Myocyte (in vitro differentiated cells): Measurements from ENCODE around the gene PAGE2. TPM values are rescaled to one million over a fixed set of nuclear protein-coding genes. Genes with fewer than 3 reads are reported as not detected.
"Not testable (repeated sequence)": the region's sequence is repeated elsewhere in the genome, so short reads cannot be mapped to it uniquely, and the experiment has no call there.

Experiments used
- DNase-seq: peaks from one replicate; pipeline ENCODE4 v3.0.0-alpha.2; 2012; ENCODE audit warnings: low read depth
- polyA plus RNA-seq: library from polyadenylated mRNA; unstranded; fragments of >200 nt; gene quantifications from one replicate; pipeline ENCODE4 v1.2.1, GENCODE V29; 2012; ENCODE audit warnings: missing spikeins
- total RNA-seq: library from RNA; depleted of rRNA; stranded (reverse); fragments of >200 nt; gene quantifications from 2 replicates; pipeline ENCODE4 v1.2.3, GENCODE V29; 2014

PAGE2 gene
- total RNA-seq, result not detected in 2 replicates
- polyA plus RNA-seq, result not detected

- no peak for DNase-seq
These were observed at the start of gene PAGE2 for GRCh38 chrX:55088795-55089489. TSS of gene PAGE2 (plus strand) at chrX:55089018. CDS start at chrX:55090021, 1,003 bp downstream.

GRCh38 chrX:55039471-55039870, 49.3 kb upstream of the PAGE2 start:
- no peak for DNase-seq

- DNase-seq, result no peak
These were observed 47.3 kb upstream of the PAGE2 start for GRCh38 chrX:55041514-55041913.

GRCh38 chrX:55050599-55050998, 38.2 kb upstream of the PAGE2 start:
- not testable (repeated sequence) for DNase-seq

- DNase-seq, result peak; percentile 1
These were observed 31.8 kb upstream of the PAGE2 start for GRCh38 chrX:55056820-55057674.

- DNase-seq, result peak; percentile 39
These were observed 31.1 kb upstream of the PAGE2 start for GRCh38 chrX:55057675-55058249.

- not testable (repeated sequence) for DNase-seq
These were observed 21.6 kb upstream of the PAGE2 start for GRCh38 chrX:55067180-55067579.

- no peak for DNase-seq
These were observed 16.5 kb upstream of the PAGE2 start for GRCh38 chrX:55072286-55072685.

- DNase-seq, result no peak
These were observed 13.9 kb upstream of the PAGE2 start, which contains the start of gene PAGE2B for GRCh38 chrX:55074851-55075467. TSS of gene PAGE2B (plus strand) at chrX:55075030. CDS start at chrX:55076042, 1,012 bp downstream.

- no peak for DNase-seq
These were observed 9.9 kb downstream of the PAGE2 start for GRCh38 chrX:55098691-55099090.

GRCh38 chrX:55099162-55099561, 10.3 kb downstream of the PAGE2 start:
- DNase-seq, result no peak

GRCh38 chrX:55102754-55103153, 13.9 kb downstream of the PAGE2 start:
- no peak for DNase-seq

- no peak for DNase-seq
These were observed 18.4 kb downstream of the PAGE2 start for GRCh38 chrX:55107262-55107661.

GRCh38 chrX:55107911-55108310, 19.1 kb downstream of the PAGE2 start:
- DNase-seq, result no peak

- DNase-seq, result no peak
These were observed 20.5 kb downstream of the PAGE2 start for GRCh38 chrX:55109306-55109705.

- DNase-seq, result no peak
These were observed 22.9 kb downstream of the PAGE2 start for GRCh38 chrX:55111578-55112254.

GRCh38 chrX:55116589-55116988, 27.8 kb downstream of the PAGE2 start:
- not testable (repeated sequence) for DNase-seq

- no peak for DNase-seq
These were observed 29.8 kb downstream of the PAGE2 start for GRCh38 chrX:55118574-55118973.

GRCh38 chrX:55119271-55119670, 30.5 kb downstream of the PAGE2 start:
- DNase-seq, result no peak

- no peak for DNase-seq
These were observed 30.9 kb downstream of the PAGE2 start for GRCh38 chrX:55119712-55120111.
